OCI-LY3 (cell line): ENCODE measurements around the gene CDC5L.

ENCODE experiments used
- EZH2phosphoT487 ChIP-seq: fragments of 200-600 bp; shearing (Covaris generic); IDR thresholded peaks from 2 replicates; pipeline ENCODE4 v1.6.1; 2018; ENCODE audit warnings: antibody characterized with exemption, mixed run types, low read depth
- TF ChIP-seq, protein P1 (sequence below): fragments of 200-600, 300-600 bp; sonication (generic); IDR thresholded peaks from 2 replicates; pipeline ENCODE4 v1.5.1; 2014; ENCODE audit warnings: antibody characterized with exemption, low read length, low read depth

DNA sequence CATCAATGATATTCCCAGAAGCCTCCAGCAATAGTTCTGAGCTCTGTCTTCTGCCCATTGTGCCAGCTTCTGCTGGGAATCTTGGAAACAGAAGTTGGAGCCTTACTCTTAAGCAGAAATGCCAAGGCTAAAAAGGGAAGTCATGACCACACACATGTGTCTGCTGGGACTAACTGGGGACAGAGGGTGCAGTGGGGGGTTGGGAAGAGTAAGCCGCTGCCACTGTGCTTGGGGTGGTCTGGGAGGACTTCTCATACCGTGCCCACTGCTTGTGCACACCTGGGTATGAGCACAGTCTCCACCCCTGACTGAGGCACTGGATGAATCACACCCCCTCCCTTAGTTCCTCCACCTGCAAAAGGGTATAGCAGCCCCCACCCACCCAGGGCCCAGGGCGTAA lies 90.7 kb downstream of the CDC5L start:
- TF ChIP-seq EZH2phosphoT487 = no peak
- TF ChIP-seq, protein P1, sequence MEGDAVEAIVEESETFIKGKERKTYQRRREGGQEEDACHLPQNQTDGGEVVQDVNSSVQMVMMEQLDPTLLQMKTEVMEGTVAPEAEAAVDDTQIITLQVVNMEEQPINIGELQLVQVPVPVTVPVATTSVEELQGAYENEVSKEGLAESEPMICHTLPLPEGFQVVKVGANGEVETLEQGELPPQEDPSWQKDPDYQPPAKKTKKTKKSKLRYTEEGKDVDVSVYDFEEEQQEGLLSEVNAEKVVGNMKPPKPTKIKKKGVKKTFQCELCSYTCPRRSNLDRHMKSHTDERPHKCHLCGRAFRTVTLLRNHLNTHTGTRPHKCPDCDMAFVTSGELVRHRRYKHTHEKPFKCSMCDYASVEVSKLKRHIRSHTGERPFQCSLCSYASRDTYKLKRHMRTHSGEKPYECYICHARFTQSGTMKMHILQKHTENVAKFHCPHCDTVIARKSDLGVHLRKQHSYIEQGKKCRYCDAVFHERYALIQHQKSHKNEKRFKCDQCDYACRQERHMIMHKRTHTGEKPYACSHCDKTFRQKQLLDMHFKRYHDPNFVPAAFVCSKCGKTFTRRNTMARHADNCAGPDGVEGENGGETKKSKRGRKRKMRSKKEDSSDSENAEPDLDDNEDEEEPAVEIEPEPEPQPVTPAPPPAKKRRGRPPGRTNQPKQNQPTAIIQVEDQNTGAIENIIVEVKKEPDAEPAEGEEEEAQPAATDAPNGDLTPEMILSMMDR = no peak
